CD4-positive, alpha-beta memory T cell (primary cell): Measurements from ENCODE around the gene HIVEP1. TPM values are rescaled to one million over a fixed set of nuclear protein-coding genes. Genes with fewer than 3 reads are reported as not detected.

Experiments
- CTCF ChIA-PET: fragments of 350-600 bp; sonication (Branson Sonifier 250); formaldehyde crosslinking; loops from one replicate; lab custom pipeline; 2021; ENCODE audit warnings: inconsistent platforms; ENCODE audit not compliant: partially characterized antibody; lab: Charles Lee
- POLR2A ChIA-PET: fragments of 350-600 bp; sonication (Branson Sonifier 250); formaldehyde crosslinking; loops from one replicate; lab custom pipeline; 2021; ENCODE audit not compliant: partially characterized antibody; lab: Charles Lee
- DNase-seq, 5 donors: peaks; one replicate each; pipeline versions ENCODE4 v3.0.0 to v3.0.0-alpha.2; 2020 to 2022; ENCODE audit warnings: mixed read lengths in 1 of 5
- H3K27ac ChIP-seq: one replicate; pipeline ENCODE4 v1.7.0; 2013; ENCODE audit warnings: low read depth, low read length
- H3K27me3 ChIP-seq: 2 replicates; pipeline ENCODE4 v1.7.0; 2013; ENCODE audit warnings: mild to moderate bottlenecking, low read length, moderate library complexity; ENCODE audit not compliant: insufficient read depth
- H3K36me3 ChIP-seq: 2 replicates; pipeline ENCODE4 v1.7.0; 2013; ENCODE audit warnings: mild to moderate bottlenecking, low read length, moderate library complexity; ENCODE audit not compliant: insufficient read depth
- H3K4me1 ChIP-seq: 2 replicates; pipeline ENCODE4 v1.7.0; 2013; ENCODE audit warnings: mild to moderate bottlenecking, low read length, moderate library complexity; ENCODE audit not compliant: insufficient read depth
- H3K4me3 ChIP-seq, 2 donors: one replicate each; pipeline ENCODE4 v1.7.0; 2013; ENCODE audit warnings: low read length in 2 of 2, mild to moderate bottlenecking in 1 of 2
- H3K9me3 ChIP-seq, 2 donors: one replicate each; pipeline ENCODE4 v1.7.0; 2013; ENCODE audit warnings: low read length in 2 of 2, control low read depth in 1 of 2; ENCODE audit not compliant: control insufficient read depth in 1 of 2
- H3K27ac Mint-ChIP-seq, 7 donors: one replicate each; pipeline ENCODE4 v1.8.0; 2020 to 2021; ENCODE audit warnings: mixed read lengths in 7 of 7, mild to moderate bottlenecking in 6 of 7, inconsistent platforms in 3 of 7, moderate library complexity in 3 of 7
- H3K27me3 Mint-ChIP-seq, 2 donors: one replicate each; pipeline ENCODE4 v1.8.0; 2020 to 2021; ENCODE audit warnings: mixed read lengths in 2 of 2
- H3K36me3 Mint-ChIP-seq, 2 donors: one replicate each; pipeline ENCODE4 v1.8.0; 2020 to 2021; ENCODE audit warnings: mixed read lengths in 2 of 2, inconsistent platforms in 1 of 2, mild to moderate bottlenecking in 1 of 2
- H3K4me1 Mint-ChIP-seq, 4 donors: one replicate each; pipeline ENCODE4 v1.8.0; 2020 to 2021; ENCODE audit warnings: mixed read lengths in 4 of 4, mild to moderate bottlenecking in 1 of 4
- H3K4me3 Mint-ChIP-seq, 8 donors: one replicate each; pipeline ENCODE4 v1.8.0; 2020 to 2021; ENCODE audit warnings: mixed read lengths in 8 of 8, mild to moderate bottlenecking in 7 of 8, moderate library complexity in 6 of 8, inconsistent platforms in 3 of 8
- H3K9me3 Mint-ChIP-seq, 8 donors: one replicate each; pipeline ENCODE4 v1.8.0; 2020 to 2021; ENCODE audit warnings: mixed read lengths in 8 of 8, mild to moderate bottlenecking in 5 of 8, inconsistent platforms in 3 of 8, moderate library complexity in 1 of 8
- intact Hi-C: fragments of 100-400 bp; cut with micrococcal nuclease; formaldehyde crosslinking; loops from one replicate; pipeline ENCODE4 v1.15.1; 2023
- polyA plus RNA-seq, 2 donors: library from polyadenylated mRNA; unstranded; fragments of 300-500 nt; fragmentation: Illumina TruSeq; gene quantifications; one replicate each; pipeline ENCODE4 v1.2.3, GENCODE V29; 2021
- total RNA-seq, 2 experiments: library from RNA; stranded (reverse); gene quantifications; one replicate each; pipeline ENCODE4 v1.2.3, GENCODE V29; 2021

Gene HIVEP1
- total and polyA plus RNA-seq, 4 experiments from 2014 or later, result 0.47 to 17.6 (median 11.9) TPM

- H3K27me3 ChIP-seq, result no peaks in the 10 kb centered on the region
- CTCF ChIA-PET, result interaction anchor here (1.6 to 1.7 kb wide), 5 partner anchors 9 to 250 kb away, joined by 3 to 5 read pairs (median 5); no protein-coding TSS in a partner anchor
Observed at GRCh38 chr6:12039540-12040459, 27.7 kb downstream of the HIVEP1 start.

GRCh38 chr6:12047304-12047703 lies 35.2 kb downstream of the HIVEP1 start:
- H3K27me3 ChIP-seq, result no peaks in the 10 kb centered on the region
- ChIA-PET CTCF (interaction anchor here (0.8 to 1.1 kb wide), 2 partner anchors 10 to 186 kb away, joined by 3 read pairs; no protein-coding TSS in a partner anchor), POLR2A (interaction anchor here (2.0 kb wide), 1 partner anchor 34 kb away, joined by 8 read pairs; no protein-coding TSS in a partner anchor)
- no peaks in the 10 kb centered on the region for H3K36me3 ChIP-seq
- Mint-ChIP-seq H3K9me3 (no peaks in the 10 kb centered on the region), H3K36me3 (peaks cover 0 to 5% of the 10 kb centered on the region in 2 donors), H3K4me3 (no peak overlapping the region), H3K27ac (peak overlapping the region in 5 of 7 donors; percentile 2 to 86 (median 39)), H3K27me3 (no peaks in the 10 kb centered on the region), H3K4me1 (peaks cover 30 to 65% (median 52%) of the 10 kb centered on the region in 4 donors)
- no peaks in the 10 kb centered on the region for H3K9me3 ChIP-seq
- peaks cover 37% of the 10 kb centered on the region for H3K4me1 ChIP-seq
- intact Hi-C loops, result no loop called here
- no peak overlapping the region for H3K27ac ChIP-seq
- no peak overlapping the region for H3K4me3 ChIP-seq
- DNase-seq, result no peak

More at GRCh38 chr6:12039540-12040459, 27.7 kb downstream of the HIVEP1 start:
- no peaks in the 10 kb centered on the region for H3K27me3 Mint-ChIP-seq
- H3K36me3 Mint-ChIP-seq, result peaks cover 4 to 5% of the 10 kb centered on the region in 2 donors
- H3K4me3 Mint-ChIP-seq, result no peak overlapping the region
- no peaks in the 10 kb centered on the region for H3K9me3 Mint-ChIP-seq
- POLR2A ChIA-PET, result interaction anchor here (0.9 kb wide), 1 partner anchor 30 kb away, joined by 3 read pairs; no protein-coding TSS in a partner anchor
- no peak for DNase-seq
- no peak overlapping the region for H3K27ac ChIP-seq
- no peaks in the 10 kb centered on the region for H3K36me3 ChIP-seq
- peaks cover 26 to 58% (median 44%) of the 10 kb centered on the region in 4 donors for H3K4me1 Mint-ChIP-seq
- H3K9me3 ChIP-seq, result no peaks in the 10 kb centered on the region
- peak overlapping the region in 3 of 7 donors; percentile 34 to 62 (median 42) for H3K27ac Mint-ChIP-seq
- intact Hi-C loops, result no loop called here
- H3K4me1 ChIP-seq, result peaks cover 27% of the 10 kb centered on the region
- H3K4me3 ChIP-seq, result no peak overlapping the region

- POLR2A ChIA-PET, result interaction anchor here (2.0 kb wide), 1 partner anchor 35 kb away, joined by 8 read pairs; no protein-coding TSS in a partner anchor
Observed at GRCh38 chr6:12047792-12048432, 35.8 kb downstream of the HIVEP1 start.

GRCh38 chr6:12048609-12049008 lies 36.5 kb downstream of the HIVEP1 start:
- no peak overlapping the region for H3K27ac ChIP-seq
- H3K4me3 ChIP-seq, result no peak overlapping the region
- peaks cover 44% of the 10 kb centered on the region for H3K4me1 ChIP-seq
- H3K36me3 ChIP-seq, result no peaks in the 10 kb centered on the region
- H3K9me3 Mint-ChIP-seq, result no peaks in the 10 kb centered on the region
- intact Hi-C loops, result no loop called here
- no peak for DNase-seq
- H3K9me3 ChIP-seq, result no peaks in the 10 kb centered on the region
- H3K4me1 Mint-ChIP-seq, result peaks cover 39 to 77% (median 59%) of the 10 kb centered on the region in 4 donors
- ChIA-PET CTCF (no interaction called here), POLR2A (no interaction called here)
- peak overlapping the region in 6 of 7 donors; percentile 37 to 84 (median 64) for H3K27ac Mint-ChIP-seq
- H3K36me3 Mint-ChIP-seq, result peaks cover 0 to 5% of the 10 kb centered on the region in 2 donors
- no peak overlapping the region for H3K4me3 Mint-ChIP-seq
- no peaks in the 10 kb centered on the region for H3K27me3 ChIP-seq
- H3K27me3 Mint-ChIP-seq, result no peaks in the 10 kb centered on the region

More at GRCh38 chr6:12047792-12048432, 35.8 kb downstream of the HIVEP1 start:
- CTCF ChIA-PET, result interaction anchor here (0.8 to 1.1 kb wide), 2 partner anchors 10 to 185 kb away, joined by 3 read pairs; no protein-coding TSS in a partner anchor
- peaks cover 36 to 71% (median 57%) of the 10 kb centered on the region in 4 donors for H3K4me1 Mint-ChIP-seq
- peak overlapping the region in 4 of 7 donors; percentile 12 to 43 (median 20) for H3K27ac Mint-ChIP-seq
- DNase-seq, result no peak
- H3K27me3 Mint-ChIP-seq, result no peaks in the 10 kb centered on the region
- intact Hi-C loops, result no loop called here
- Histone ChIP-seq H3K36me3 (no peaks in the 10 kb centered on the region), H3K27me3 (no peaks in the 10 kb centered on the region), H3K4me3 (no peak overlapping the region), H3K9me3 (no peaks in the 10 kb centered on the region), H3K4me1 (peaks cover 43% of the 10 kb centered on the region), H3K27ac (no peak overlapping the region)
- H3K4me3 Mint-ChIP-seq, result no peak overlapping the region
- no peaks in the 10 kb centered on the region for H3K9me3 Mint-ChIP-seq
- H3K36me3 Mint-ChIP-seq, result peaks cover 0 to 5% of the 10 kb centered on the region in 2 donors

- H3K27ac Mint-ChIP-seq, result peak overlapping the region in 5 of 7 donors; percentile 60 to 84 (median 65)
- intact Hi-C loops, result no loop called here
- ChIA-PET POLR2A (no interaction called here), CTCF (no interaction called here)
- H3K4me1 ChIP-seq, result peaks cover 44% of the 10 kb centered on the region
- H3K36me3 Mint-ChIP-seq, result peaks cover 0 to 5% of the 10 kb centered on the region in 2 donors
- H3K27me3 ChIP-seq, result no peaks in the 10 kb centered on the region
- H3K27ac ChIP-seq, result no peak overlapping the region
- H3K4me3 Mint-ChIP-seq, result no peak overlapping the region
- no peak for DNase-seq
- no peaks in the 10 kb centered on the region for H3K27me3 Mint-ChIP-seq
- H3K9me3 Mint-ChIP-seq, result no peaks in the 10 kb centered on the region
- peaks cover 35 to 77% (median 55%) of the 10 kb centered on the region in 4 donors for H3K4me1 Mint-ChIP-seq
- no peaks in the 10 kb centered on the region for H3K36me3 ChIP-seq
- H3K9me3 ChIP-seq, result no peaks in the 10 kb centered on the region
- H3K4me3 ChIP-seq, result no peak overlapping the region
Observed at GRCh38 chr6:12049165-12049564, 37.1 kb downstream of the HIVEP1 start.

- Mint-ChIP-seq H3K27ac (peak overlapping the region; percentile 73 to 96 (median 92)), H3K4me3 (peak overlapping the region; percentile 18 to 77 (median 64)), H3K9me3 (no peaks in the 10 kb centered on the region), H3K27me3 (no peaks in the 10 kb centered on the region), H3K36me3 (no peaks in the 10 kb centered on the region), H3K4me1 (peaks cover 27 to 73% (median 47%) of the 10 kb centered on the region in 4 donors)
- CTCF ChIA-PET, result interaction anchor here (0.7 to 1.5 kb wide), 3 partner anchors 13 to 331 kb away, joined by 3 to 5 read pairs (median 3); no protein-coding TSS in a partner anchor
- Histone ChIP-seq H3K36me3 (no peaks in the 10 kb centered on the region), H3K27me3 (no peaks in the 10 kb centered on the region), H3K4me3 (no peak overlapping the region), H3K27ac (peak overlapping the region; percentile 28), H3K4me1 (peaks cover 33% of the 10 kb centered on the region), H3K9me3 (no peaks in the 10 kb centered on the region)
- intact Hi-C loops, result loop anchor here (1.0 to 2.0 kb wide), 2 partner anchors 41 to 86 kb away; no protein-coding TSS in a partner anchor
- POLR2A ChIA-PET, result interaction anchor here (1.0 kb wide), 1 partner anchor 11 kb away, joined by 3 read pairs; no protein-coding TSS in a partner anchor
- DNase-seq, result peak; percentile 68 to 86 (median 69)
Observed at GRCh38 chr6:12051861-12052368, 39.8 kb downstream of the HIVEP1 start.
